GM19351 (cell line): ENCODE measurements around the gene PLXND1.
"Not testable (repeated sequence)": the region's sequence is repeated elsewhere in the genome, so short reads cannot be mapped to it uniquely, and the experiment has no call there.

Experiments used
- ATAC-seq: cut with Tn5 transposase; IDR thresholded peaks from one replicate; pipeline ENCODE4 v1.9.1; 2021; ENCODE audit warnings: mild to moderate bottlenecking, moderate library complexity; ENCODE audit not compliant: unreplicated experiment

The PLXND1 gene, protein sequence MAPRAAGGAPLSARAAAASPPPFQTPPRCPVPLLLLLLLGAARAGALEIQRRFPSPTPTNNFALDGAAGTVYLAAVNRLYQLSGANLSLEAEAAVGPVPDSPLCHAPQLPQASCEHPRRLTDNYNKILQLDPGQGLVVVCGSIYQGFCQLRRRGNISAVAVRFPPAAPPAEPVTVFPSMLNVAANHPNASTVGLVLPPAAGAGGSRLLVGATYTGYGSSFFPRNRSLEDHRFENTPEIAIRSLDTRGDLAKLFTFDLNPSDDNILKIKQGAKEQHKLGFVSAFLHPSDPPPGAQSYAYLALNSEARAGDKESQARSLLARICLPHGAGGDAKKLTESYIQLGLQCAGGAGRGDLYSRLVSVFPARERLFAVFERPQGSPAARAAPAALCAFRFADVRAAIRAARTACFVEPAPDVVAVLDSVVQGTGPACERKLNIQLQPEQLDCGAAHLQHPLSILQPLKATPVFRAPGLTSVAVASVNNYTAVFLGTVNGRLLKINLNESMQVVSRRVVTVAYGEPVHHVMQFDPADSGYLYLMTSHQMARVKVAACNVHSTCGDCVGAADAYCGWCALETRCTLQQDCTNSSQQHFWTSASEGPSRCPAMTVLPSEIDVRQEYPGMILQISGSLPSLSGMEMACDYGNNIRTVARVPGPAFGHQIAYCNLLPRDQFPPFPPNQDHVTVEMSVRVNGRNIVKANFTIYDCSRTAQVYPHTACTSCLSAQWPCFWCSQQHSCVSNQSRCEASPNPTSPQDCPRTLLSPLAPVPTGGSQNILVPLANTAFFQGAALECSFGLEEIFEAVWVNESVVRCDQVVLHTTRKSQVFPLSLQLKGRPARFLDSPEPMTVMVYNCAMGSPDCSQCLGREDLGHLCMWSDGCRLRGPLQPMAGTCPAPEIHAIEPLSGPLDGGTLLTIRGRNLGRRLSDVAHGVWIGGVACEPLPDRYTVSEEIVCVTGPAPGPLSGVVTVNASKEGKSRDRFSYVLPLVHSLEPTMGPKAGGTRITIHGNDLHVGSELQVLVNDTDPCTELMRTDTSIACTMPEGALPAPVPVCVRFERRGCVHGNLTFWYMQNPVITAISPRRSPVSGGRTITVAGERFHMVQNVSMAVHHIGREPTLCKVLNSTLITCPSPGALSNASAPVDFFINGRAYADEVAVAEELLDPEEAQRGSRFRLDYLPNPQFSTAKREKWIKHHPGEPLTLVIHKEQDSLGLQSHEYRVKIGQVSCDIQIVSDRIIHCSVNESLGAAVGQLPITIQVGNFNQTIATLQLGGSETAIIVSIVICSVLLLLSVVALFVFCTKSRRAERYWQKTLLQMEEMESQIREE (N-terminal part only)

DNA sequence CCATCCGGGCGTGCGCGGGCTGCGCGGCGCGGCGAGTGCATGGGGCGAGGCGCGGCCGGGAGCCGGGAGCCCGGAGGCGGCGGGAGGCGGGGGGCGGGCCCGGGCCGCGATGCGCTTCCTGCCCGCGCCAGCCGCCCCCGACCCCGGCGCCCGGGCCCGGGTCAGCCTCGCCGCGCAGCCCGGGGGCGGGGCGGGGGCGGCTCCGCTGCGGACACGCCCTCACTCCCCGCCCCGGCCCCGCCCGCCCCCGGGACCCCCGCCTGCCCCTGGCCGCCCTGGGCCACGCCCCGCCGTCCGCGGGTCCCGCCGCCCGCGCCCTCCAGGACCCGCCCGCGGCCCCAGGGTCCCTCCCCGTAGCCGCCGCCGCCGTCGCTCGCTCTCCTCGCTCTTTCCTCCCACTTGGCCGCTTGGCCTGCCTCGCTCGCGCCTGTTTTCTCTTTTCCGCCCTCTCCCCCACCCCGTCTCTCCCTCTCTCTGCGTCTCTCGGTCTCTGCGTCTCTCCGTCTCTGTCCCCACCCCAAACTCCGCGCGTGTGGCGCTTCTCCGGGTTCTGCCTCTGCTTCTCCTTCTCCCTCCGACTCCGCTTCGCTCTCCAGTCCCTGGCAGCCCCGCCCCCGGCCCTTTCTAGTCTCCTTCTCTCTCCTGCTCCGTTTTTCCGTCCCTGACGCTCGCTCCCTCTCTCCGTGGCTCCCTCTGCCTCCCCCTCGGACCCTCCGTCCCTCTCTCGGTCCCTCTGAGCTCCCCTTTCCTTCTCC, at the start of gene PLXND1:
TSS of gene PLXND1 (minus strand) at position 41 of the 755 bp plus-strand sequence. CDS start at position 4, 37 bp downstream.
- ATAC-seq = no peak

DNA sequence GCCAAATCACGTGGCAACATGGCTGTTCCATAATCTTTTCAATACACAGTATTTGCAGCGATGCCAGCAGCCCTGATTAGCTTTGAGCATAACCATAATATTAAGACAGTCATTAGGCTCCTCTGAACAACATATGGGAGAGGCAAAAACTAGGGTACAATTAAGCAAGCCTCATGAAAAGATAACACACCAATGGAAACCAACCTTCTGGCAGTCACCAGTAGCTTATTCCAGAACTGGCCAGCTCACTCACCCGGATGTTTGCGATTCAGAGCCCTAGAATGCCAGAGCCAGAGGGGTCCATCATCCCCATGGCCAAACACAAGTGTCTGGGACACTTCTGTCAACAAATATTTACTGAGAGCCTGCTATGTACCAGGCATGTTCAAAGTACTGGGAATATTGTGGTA, 48.8 kb upstream of the PLXND1 start:
- ATAC-seq = no peak

DNA sequence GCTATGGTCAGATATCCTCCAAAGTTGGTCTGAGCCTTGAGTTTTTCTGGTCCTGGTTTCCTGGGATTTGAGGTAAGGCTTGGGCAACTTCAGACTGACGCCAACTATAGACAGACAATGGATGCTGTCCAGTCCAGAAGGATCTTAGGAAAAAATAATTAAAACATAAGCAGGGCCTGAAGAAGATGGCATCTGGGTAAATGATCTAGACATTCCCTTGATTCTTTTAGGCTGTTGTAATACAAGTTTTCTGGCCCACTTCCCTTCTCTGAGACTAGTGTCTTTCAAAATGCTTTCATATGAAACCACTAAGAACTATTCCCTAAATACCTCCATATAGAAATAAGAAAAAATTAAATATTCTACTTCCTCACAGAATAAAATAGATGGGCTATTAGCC, 47.7 kb upstream of the PLXND1 start:
- ATAC-seq = no peak

DNA sequence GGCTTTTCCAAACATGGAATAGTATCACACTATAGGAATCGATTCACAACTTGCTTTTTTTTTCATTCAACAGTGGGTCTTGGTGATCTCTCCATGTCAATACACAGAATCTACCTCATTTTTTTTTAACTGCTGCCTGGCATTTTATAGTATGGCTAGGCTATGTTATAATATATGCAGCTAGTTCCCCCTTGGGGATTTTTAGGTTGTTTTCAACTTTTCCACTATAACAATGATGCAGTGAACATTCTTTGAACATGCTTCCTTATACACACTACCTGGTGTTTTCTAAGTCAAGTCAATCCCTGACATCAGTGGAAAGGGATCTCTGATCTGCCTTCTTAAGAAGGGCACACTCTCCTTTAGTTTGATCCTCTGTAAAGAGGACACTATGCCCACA, 46.5 kb upstream of the PLXND1 start:
- no peak for ATAC-seq

DNA sequence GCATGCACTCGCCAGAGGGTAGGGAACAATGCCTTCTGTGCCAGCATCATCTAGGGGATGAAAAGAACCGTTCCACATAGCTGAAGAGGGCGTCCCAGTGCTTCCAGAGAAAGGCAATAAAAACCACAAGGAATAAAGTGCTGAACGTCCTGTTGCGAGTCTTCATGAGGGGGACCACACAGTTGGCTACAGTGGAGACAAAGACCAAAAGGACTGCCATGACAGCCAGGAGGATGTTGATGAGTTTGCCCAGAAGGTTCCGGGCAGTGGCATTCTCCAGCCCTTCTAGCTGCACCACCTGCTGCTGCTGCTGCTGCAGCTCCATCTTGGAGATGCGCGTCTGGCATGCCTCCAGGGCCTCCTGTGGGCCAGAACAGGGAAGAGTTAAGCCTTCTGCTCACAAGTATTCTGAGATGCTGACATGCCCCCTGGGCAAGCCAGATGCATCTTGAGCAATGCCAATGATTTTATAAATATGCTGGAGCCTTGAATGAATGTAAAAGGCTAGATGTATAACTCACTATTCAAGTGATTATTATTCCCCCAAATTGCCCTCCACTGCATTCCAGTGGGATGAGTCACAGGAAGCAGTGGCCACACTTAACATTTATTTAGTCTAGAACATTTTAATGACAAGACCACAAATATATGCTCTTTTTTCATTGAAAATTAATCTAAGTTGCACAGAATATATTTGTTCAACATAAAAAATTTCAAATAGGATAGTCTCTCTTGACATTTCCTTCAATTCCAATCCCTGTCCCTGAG, 45.1 kb upstream of the PLXND1 start:
- ATAC-seq = no peak

DNA sequence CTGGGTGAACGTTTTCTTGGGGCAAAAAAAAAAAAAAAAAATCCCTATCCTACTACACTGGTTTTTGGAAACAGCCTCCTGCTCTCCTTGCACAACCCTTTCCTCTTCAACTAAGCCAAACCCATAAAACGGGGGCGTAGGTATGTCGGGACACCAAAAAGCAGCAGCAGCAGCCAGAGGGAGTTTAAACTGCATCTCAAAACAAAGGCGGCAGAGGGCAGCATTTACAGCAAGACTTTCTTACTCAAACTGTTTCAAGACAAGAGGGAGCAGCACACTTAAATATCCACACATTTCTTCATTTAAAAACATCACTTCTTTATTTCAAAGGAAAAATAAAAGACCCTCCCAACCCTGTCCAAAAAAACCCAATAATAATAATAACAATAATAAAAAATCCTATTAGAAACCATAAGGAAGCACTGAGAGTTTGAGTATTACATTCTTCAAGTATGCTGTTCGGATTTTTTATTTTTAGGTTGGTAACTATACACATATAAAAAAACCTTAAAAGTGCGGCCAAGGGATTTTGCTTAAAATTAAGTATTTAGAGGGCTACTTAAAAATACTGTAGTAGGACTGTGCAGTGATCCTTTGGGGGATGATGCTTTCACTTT, 43.9 kb upstream of the PLXND1 start:
- ATAC-seq = no peak

DNA sequence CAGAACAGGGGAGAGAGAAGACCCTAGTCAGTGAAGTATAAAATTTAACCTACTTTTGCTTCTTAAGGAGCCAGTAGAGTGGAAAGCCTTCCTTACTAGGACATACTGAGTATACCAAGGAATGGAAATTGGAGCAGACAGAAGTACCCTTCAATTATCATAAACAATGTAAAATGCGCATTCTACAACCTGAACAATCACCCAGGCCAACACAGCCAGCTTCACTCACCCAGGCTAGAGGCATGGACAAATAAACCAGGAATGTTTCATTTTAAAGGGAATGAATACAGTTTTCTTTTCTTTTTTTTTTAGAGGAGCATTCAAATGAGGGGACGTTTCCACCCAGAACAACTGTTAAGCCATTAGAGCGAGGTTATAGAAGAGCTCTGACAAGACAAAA, 41.9 kb upstream of the PLXND1 start:
- no peak for ATAC-seq

DNA sequence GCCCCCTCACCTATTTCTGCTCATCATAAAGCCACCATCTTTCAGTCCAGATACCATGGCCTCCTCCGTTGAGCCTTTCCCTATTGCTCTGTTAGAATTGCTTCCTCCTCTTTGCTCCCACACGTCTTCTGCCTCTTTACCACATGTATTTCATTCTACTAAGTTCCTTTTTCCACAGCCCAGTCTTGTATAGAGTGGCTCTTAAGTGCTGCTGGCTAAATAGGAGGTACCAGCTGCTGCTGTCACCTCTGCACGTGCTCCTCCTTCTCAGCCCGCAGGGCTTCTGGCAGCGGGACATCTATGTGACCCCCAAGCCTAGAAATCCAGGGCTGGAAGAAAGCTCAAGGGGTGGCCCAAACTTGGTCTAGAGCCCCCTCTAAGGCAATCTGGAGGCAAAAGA, 38.8 kb upstream of the PLXND1 start:
- no peak for ATAC-seq

DNA sequence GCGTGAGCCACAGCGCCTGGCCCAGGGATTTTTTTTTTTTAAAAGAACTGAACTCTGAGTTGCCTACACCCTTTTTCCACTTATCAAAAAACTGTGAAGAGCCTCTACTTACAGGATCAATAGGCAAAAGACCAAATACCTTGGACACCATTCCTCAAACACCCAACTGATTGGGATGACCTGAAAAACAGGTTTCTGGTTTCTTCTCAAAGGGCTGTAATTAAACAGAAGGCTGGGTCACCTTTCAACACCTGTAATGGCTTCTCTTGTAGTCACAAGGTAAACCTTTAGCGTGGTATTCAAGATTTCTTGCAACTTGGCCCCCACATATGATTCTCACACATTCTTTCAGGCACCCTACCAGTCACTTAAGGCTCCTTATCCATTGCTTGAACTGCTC, 38.4 kb upstream of the PLXND1 start:
- ATAC-seq = no peak

DNA sequence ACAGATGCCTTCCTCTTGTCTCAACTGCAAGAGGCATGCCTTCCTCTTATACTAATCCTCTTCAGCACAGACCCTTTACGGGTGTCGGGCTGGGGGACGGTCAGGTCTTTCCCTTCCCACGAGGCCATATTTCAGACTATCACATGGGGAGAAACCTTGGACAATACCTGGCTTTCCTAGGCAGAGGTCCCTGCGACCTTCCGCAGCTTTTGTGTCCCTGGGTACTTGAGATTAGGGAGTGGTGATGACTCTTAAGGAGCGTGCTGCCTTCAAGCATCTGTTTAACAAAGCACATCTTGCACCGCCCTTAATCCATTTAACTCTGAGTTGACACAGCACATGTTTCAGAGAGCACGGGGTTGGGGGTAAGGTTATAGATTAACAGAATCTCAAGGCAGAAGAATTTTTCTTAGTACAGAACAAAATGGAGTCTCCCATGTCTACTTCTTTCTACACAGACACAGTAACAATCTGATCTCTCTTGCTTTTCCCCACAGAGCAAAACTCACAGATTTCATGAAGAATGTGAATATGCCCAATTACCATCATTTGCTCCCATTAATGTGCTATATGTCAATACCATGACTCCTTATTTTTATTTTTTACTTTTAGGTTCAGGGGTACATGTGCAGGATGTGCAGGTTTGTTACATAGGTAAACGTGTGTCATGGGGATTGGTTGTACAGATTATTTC, 35.2 kb upstream of the PLXND1 start:
- not testable (repeated sequence) for ATAC-seq

DNA sequence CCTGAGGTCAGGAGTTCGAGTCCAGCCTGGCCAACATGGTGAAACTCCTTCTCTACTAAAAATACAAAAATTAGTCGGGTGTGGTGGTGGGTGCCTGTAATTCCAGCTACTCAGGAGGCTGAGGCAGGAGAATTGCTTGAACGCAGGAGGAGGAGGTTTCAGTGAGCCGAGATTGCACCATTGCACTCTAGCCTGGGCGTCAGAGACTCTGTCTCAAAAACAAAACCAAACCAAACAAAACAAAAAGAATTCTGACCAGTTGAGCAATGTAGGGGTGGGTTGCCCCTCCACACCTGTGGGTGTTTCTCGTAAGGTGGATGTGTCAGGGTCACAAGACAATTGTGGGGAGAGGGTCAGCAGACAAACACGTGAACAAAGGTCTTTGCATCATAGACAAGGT, 34.5 kb upstream of the PLXND1 start:
- ATAC-seq = not testable (repeated sequence)

DNA sequence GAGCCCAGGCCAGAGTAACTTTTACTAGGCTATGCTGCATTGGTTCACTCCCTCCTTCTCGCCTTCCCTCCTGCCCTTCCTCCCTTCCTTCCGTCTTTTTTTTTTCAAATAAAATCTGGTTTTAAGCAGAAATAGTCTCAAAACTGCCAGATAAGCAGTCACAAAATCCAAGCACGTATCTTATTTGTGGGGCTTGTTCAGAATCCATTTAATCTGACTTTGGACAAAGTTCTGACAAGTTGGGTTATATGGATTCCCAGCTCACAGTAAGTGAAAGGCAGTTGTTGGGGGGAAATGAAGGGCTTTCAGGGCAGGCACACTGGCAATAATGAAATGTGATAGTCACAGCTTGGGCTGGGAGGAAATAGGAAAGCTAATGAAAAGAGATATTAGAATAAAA, 32.0 kb upstream of the PLXND1 start:
- ATAC-seq = no peak

DNA sequence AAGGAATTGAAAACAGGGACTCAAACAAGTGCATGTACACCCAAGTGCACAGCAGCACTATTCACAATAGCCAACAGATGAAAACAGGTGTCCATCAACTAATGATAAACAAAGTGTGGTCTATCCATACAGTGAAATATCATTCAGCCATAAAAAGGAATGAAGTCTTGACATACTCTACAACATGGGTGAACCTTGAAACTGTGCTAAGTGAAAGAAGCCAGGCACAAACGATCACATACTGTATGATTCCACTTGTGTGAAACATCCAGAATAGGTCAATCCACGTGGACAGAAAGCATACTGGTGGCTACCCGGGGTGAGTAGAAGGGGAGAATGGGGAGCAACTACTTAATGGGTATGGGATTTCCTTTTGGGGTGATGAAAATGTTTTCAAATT, 29.6 kb upstream of the PLXND1 start:
- ATAC-seq = no peak

DNA sequence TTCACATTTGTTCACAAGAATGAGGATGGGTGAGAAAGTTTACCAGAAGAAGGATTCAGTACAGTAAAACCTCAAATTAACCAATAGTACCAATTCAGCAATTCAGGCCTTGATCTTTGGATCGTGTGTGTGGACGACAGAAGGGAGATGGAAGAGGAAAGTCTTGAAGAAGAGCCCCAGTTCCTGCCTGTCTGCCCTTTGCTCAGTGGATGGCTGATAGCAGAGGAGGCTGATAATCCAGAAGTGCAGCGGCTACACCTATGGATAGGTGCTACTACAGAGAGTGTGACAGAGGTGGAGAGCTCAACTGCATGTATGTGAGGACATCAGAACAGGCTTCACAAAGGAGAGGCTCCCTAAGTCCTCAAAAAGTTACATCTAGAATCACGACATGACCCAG, 29.2 kb upstream of the PLXND1 start:
- no peak for ATAC-seq

DNA sequence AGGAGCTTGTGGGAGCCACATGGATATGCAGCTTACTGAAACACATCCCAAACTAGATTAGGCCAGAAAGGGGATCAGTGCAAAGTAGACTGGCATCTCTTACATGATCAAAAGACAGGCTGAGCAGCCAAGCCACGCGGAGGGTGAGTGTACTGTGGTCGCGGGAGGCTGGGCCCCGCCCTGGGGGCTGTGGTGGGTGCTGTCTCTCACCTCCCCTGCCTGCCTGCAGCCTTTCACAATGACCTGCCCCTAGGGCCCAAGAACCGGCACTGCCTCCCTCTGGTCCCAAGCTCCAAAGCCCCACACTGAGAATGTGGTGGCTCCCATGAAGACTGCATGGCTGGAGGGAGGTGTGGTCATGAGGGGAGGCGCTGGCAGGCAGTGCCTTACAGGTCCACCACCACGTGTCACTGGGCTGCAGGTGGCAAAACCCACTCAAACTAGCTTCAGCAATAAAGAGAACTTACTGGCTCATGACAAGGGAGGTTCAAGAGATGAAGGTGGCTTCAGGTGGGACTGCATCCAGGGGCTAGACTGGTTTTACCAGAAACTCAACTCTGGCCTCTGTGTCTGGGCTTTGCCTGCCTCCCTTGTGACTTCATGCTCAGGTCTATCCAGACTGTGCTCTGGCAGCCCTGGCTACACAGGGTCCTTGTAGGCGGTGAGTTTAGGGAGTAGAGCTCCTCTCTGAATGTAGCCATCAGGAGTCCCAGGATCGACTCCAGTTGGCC, 27.4 kb upstream of the PLXND1 start:
- no peak for ATAC-seq

DNA sequence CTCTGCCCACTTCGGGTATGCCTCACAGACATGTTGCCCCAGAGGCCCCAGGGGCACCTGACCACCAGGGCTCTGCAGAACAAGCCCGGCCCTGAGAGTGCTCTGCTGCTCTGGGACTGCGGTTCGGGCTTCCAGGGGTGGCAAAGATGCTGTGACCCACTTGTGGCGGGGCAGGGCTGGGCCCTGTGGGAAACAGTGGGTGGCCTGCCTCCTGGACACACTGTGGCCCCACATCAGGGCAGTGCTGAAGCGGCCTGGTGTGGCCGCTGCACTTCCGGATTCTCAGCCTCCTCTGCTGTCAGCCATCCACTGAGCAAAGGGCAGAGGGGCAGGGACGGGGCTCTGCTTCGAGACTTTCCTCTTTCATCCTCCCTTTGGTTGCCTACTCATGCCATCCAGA, 26.5 kb upstream of the PLXND1 start:
- no peak for ATAC-seq

DNA sequence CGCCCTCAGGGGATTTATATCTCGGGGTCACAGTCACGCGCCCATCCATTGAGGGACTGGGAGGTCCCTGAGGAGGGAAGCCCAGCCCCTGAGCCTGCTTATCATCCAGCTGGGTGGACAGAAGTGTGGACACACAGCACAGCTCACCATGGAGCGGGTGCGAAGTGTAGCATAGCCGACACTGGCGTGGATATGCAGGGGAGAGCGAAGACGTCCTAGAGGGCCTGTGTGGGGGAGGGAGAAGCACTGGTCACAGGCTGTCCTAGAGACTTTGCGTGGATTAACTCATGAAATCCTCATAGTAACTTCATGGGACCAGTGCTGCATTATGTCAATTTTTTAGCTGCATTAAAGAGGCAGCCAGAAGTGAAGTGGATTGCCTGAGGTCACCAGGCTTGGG, 26.1 kb upstream of the PLXND1 start:
- ATAC-seq = no peak

DNA sequence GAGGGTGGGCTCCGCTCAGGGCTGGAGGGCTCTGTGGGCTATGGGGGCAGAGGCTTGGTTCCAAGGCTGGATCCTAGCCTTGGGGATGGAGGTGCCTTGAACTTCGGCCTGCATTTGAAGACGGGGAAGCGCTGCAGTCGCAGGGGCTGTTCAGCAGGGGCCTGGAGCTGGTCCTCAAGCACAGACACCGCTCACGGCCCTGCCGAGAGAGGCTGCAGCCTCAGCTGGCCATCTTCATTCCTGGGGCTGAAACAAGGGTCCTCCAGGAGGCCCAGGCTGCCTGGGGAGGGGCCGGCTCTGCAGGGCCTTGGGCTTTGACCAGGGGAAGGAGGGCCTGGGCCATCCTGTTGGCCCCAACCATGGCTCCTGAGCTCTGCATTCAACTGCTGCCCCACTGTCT, 25.6 kb upstream of the PLXND1 start:
- no peak for ATAC-seq
